ENCODE results near the gene RNLS.

Gene RNLS

GRCh38 chr10:88582806-88583583, at the start of gene RNLS:
Gene RNLS, minus strand, starts transcription at chr10:88583318.
- peak; percentile 85 for TF ChIP-seq CTCF (IDR thresholded peaks at IDR 0.05; ENCODE audit: control insufficient read depth, insufficient read depth, low read depth, low read length, missing control alignments)
- peak within 1 kb of the TSS; percentile 57 for H3K4me3 ChIP-seq (ENCODE audit: control insufficient read depth, low read depth, low read length)
- no peak for DNase-seq (ENCODE audit: low read depth)

GRCh38 chr10:88624840-88625239, 41.7 kb upstream of the RNLS start:
- no peak overlapping the region for H3K4me3 ChIP-seq (ENCODE audit: control insufficient read depth, low read depth, low read length)
- no peak for TF ChIP-seq CTCF (IDR thresholded peaks at IDR 0.05; ENCODE audit: control insufficient read depth, insufficient read depth, low read depth, low read length, missing control alignments)
- DNase-seq (ENCODE audit: low read depth) = no peak

GRCh38 chr10:88623835-88624234, 40.7 kb upstream of the RNLS start:
- no peak overlapping the region for H3K4me3 ChIP-seq (ENCODE audit: control insufficient read depth, low read depth, low read length)
- DNase-seq (ENCODE audit: low read depth) = no peak
- no peak for TF ChIP-seq CTCF (IDR thresholded peaks at IDR 0.05; ENCODE audit: control insufficient read depth, insufficient read depth, low read depth, low read length, missing control alignments)

GRCh38 chr10:88620441-88620840, 37.3 kb upstream of the RNLS start:
- DNase-seq (ENCODE audit: low read depth) = no peak
- TF ChIP-seq CTCF (IDR thresholded peaks at IDR 0.05; ENCODE audit: control insufficient read depth, insufficient read depth, low read depth, low read length, missing control alignments) = no peak
- no peak overlapping the region for H3K4me3 ChIP-seq (ENCODE audit: control insufficient read depth, low read depth, low read length)

- H3K4me3 ChIP-seq (ENCODE audit: control insufficient read depth, low read depth, low read length) = no peak overlapping the region
- no peak for DNase-seq (ENCODE audit: low read depth)
- TF ChIP-seq CTCF (IDR thresholded peaks at IDR 0.05; ENCODE audit: control insufficient read depth, insufficient read depth, low read depth, low read length, missing control alignments) = no peak
Measured at GRCh38 chr10:88618496-88618895, 35.4 kb upstream of the RNLS start.

GRCh38 chr10:88617772-88618300, 34.7 kb upstream of the RNLS start:
- TF ChIP-seq CTCF (IDR thresholded peaks at IDR 0.05; ENCODE audit: control insufficient read depth, insufficient read depth, low read depth, low read length, missing control alignments) = no peak
- H3K4me3 ChIP-seq (ENCODE audit: control insufficient read depth, low read depth, low read length) = no peak overlapping the region
- DNase-seq (ENCODE audit: low read depth) = no peak

Data from AG09309 (cell line).